IMR-90 (cell line): ENCODE measurements around the gene MTA2. TPM values are rescaled to one million over a fixed set of nuclear protein-coding genes. Genes with fewer than 3 reads are reported as not detected.

Experiments
- ATAC-seq: fragments of 200-7000 bp; cut with Tn5 transposase; 2 replicates; pipeline ENCODE4 v1.9.1; 2020; ENCODE audit warnings: low read depth, mild to moderate bottlenecking, moderate library complexity
- BruUV-seq: library from RNA; stranded (reverse); fragments of 400-500 nt; replicated peaks from 2 replicates; lab custom pipeline; 2021; lab: Mats Ljungman, UMichigan
- CTCF ChIA-PET: fragments of 300-600 bp; formaldehyde crosslinking; extraction: SDS; loops from one replicate; lab custom pipeline; 2021; ENCODE audit warnings: antibody characterized with exemption; lab: Yijun Ruan, JAX
- POLR2A ChIA-PET: fragments of 300-600 bp; sonication (Branson Sonifier 250); formaldehyde crosslinking; loops from one replicate; lab custom pipeline; 2022; ENCODE audit warnings: antibody characterized with exemption; ENCODE audit not compliant: unreplicated experiment; lab: Charles Lee
- DNase-seq: peaks from one replicate; pipeline ENCODE4 v3.0.0; 2013
- H2AFZ ChIP-seq: replicated peaks from 2 replicates; pipeline ENCODE3; 2013; ENCODE audit warnings: low read length, mild to moderate bottlenecking; ENCODE audit not compliant: poor library complexity
- H2AK5ac ChIP-seq: 2 replicates; pipeline ENCODE4 v1.6.1; 2013; ENCODE audit warnings: low read depth, low read length, inconsistent platforms
- H2AK9ac ChIP-seq: replicated peaks from 2 replicates; pipeline ENCODE3; 2013; ENCODE audit warnings: mild to moderate bottlenecking, low read depth, low read length, moderate library complexity; ENCODE audit not compliant: poor library complexity
- H2BK120ac ChIP-seq: 2 replicates; pipeline ENCODE4 v1.6.1; 2013; ENCODE audit warnings: low read depth, low read length, inconsistent platforms
- H2BK15ac ChIP-seq: 3 replicates; pipeline ENCODE4 v1.6.1; 2013; ENCODE audit warnings: low read depth, low read length, inconsistent platforms
- H2BK20ac ChIP-seq: 2 replicates; pipeline ENCODE4 v1.6.1; 2013; ENCODE audit warnings: low read depth, mild to moderate bottlenecking, inconsistent platforms, low read length, moderate library complexity
- H2BK5ac ChIP-seq: 2 replicates; pipeline ENCODE4 v1.6.1; 2013; ENCODE audit warnings: mild to moderate bottlenecking, low read depth, low read length, inconsistent platforms; ENCODE audit not compliant: poor library complexity, severe bottlenecking
- H3K14ac ChIP-seq: replicated peaks from 2 replicates; pipeline ENCODE4 v1.6.1; 2013; ENCODE audit warnings: low read depth, low read length, inconsistent platforms
- H3K18ac ChIP-seq: 2 replicates; pipeline ENCODE4 v1.6.1; 2013; ENCODE audit warnings: low read depth, low read length, control low read depth
- H3K23ac ChIP-seq: 2 replicates; pipeline ENCODE4 v1.6.1; 2013; ENCODE audit warnings: low read depth, low read length, inconsistent platforms
- H3K27ac ChIP-seq: 2 replicates; pipeline ENCODE4 v1.5.1; 2013; ENCODE audit warnings: mild to moderate bottlenecking, control low read depth, low read length; ENCODE audit not compliant: insufficient read depth
- H3K27me3 ChIP-seq: 2 replicates; pipeline ENCODE4 v1.6.1; 2013; ENCODE audit warnings: low read length; ENCODE audit not compliant: control insufficient read depth, insufficient read depth
- H3K36me3 ChIP-seq: 2 replicates; pipeline ENCODE4 v1.6.1; 2013; ENCODE audit warnings: low read length, mixed read lengths; ENCODE audit not compliant: control insufficient read depth, insufficient read depth
- H3K4ac ChIP-seq: 2 replicates; pipeline ENCODE4 v1.6.1; 2013; ENCODE audit warnings: low read depth, low read length, inconsistent platforms
- H3K4me1 ChIP-seq: 2 replicates; pipeline ENCODE4 v1.6.1; 2013; ENCODE audit warnings: low read length, mixed read lengths; ENCODE audit not compliant: control insufficient read depth, insufficient read depth
- H3K4me2 ChIP-seq: 2 replicates; pipeline ENCODE4 v1.6.1; 2013; ENCODE audit warnings: low read depth, mild to moderate bottlenecking, control low read depth, low read length, moderate library complexity
- H3K4me3 ChIP-seq: 2 replicates; pipeline ENCODE4 v1.5.1; 2013; ENCODE audit warnings: low read depth, mild to moderate bottlenecking, control low read depth, low read length, moderate library complexity; ENCODE audit not compliant: insufficient read depth
- H3K56ac ChIP-seq: 2 replicates; pipeline ENCODE4 v1.6.1; 2013; ENCODE audit warnings: low read length, inconsistent platforms; ENCODE audit not compliant: insufficient read depth; ENCODE audit errors: extremely low read depth
- H3K79me1 ChIP-seq, 2 experiments: 2 replicates each; pipeline ENCODE4 v1.6.1; 2013; ENCODE audit warnings: low read length in 2 of 2, inconsistent platforms in 1 of 2, low read depth in 1 of 2
- H3K9ac ChIP-seq: 2 replicates; pipeline ENCODE4 v1.6.1; 2013; ENCODE audit warnings: low read depth, low read length, control low read depth
- H3K9me1 ChIP-seq: 2 replicates; pipeline ENCODE4 v1.6.1; 2013; ENCODE audit warnings: low read length, inconsistent platforms; ENCODE audit not compliant: insufficient read depth
- H3K9me3 ChIP-seq: 2 replicates; pipeline ENCODE4 v1.6.1; 2013; ENCODE audit warnings: low read length; ENCODE audit not compliant: control insufficient read depth, insufficient read depth
- H4K20me1 ChIP-seq: 2 replicates; pipeline ENCODE4 v1.6.1; 2013; ENCODE audit warnings: low read length, inconsistent platforms; ENCODE audit not compliant: insufficient read depth
- H4K5ac ChIP-seq: 2 replicates; pipeline ENCODE4 v1.6.1; 2013; ENCODE audit warnings: mild to moderate bottlenecking, low read depth, low read length, control low read depth
- H4K8ac ChIP-seq, 2 experiments: 2 replicates each; pipeline ENCODE4 v1.6.1; 2013; ENCODE audit warnings: low read depth in 2 of 2, low read length in 2 of 2, control low read depth in 1 of 2, inconsistent platforms in 1 of 2
- H4K91ac ChIP-seq: 2 replicates; pipeline ENCODE4 v1.6.1; 2013; ENCODE audit warnings: low read depth, low read length, inconsistent platforms; ENCODE audit not compliant: insufficient read depth
- CEBPB ChIP-seq: IDR thresholded peaks from 2 replicates; pipeline ENCODE4 v1.6.1; 2012; ENCODE audit warnings: low read depth, low read length, improper control_type of control experiment
- CHD1 ChIP-seq: IDR thresholded peaks from 2 replicates; pipeline ENCODE4 v1.6.1; 2012; ENCODE audit warnings: low read depth, low read length, improper control_type of control experiment
- FOS ChIP-seq: fragments of 150-350 bp; IDR thresholded peaks from 2 replicates; pipeline ENCODE4 v1.6.1; 2016; ENCODE audit warnings: low read depth, low read length
- MAFK ChIP-seq: IDR thresholded peaks from 2 replicates; pipeline ENCODE4 v1.6.1; 2012; ENCODE audit warnings: low read depth, low read length, improper control_type of control experiment
- MAZ ChIP-seq: IDR thresholded peaks from 2 replicates; pipeline ENCODE4 v1.6.1; 2012; ENCODE audit warnings: low read depth, mild to moderate bottlenecking, low read length, improper control_type of control experiment, moderate library complexity, borderline replicate concordance
- MXI1 ChIP-seq: IDR thresholded peaks from 2 replicates; pipeline ENCODE4 v1.6.1; 2012; ENCODE audit warnings: low read depth, mild to moderate bottlenecking, low read length, moderate library complexity, borderline replicate concordance
- NFE2L2 ChIP-seq: fragments of 150-350 bp; IDR thresholded peaks from 2 replicates; pipeline ENCODE4 v1.6.1; 2016; ENCODE audit warnings: low read depth, mild to moderate bottlenecking, low read length
- RCOR1 ChIP-seq: IDR thresholded peaks from 2 replicates; pipeline ENCODE4 v1.6.1; 2012; ENCODE audit warnings: mild to moderate bottlenecking, low read length, improper control_type of control experiment; ENCODE audit not compliant: insufficient replicate concordance
- RFX5 ChIP-seq: IDR thresholded peaks from 2 replicates; pipeline ENCODE4 v1.8.0; 2012; ENCODE audit warnings: low read depth, mild to moderate bottlenecking, low read length, moderate library complexity
- WGBS, 2 experiments: methylation state at CpG; one replicate each; pipeline versions ENCODE4 v1.1.5 to v1.1.7; 2013; ENCODE audit warnings: missing lambda C conversion rate in 2 of 2; ENCODE audit not compliant: insufficient read length in 1 of 2; ENCODE audit errors: extremely low coverage in 2 of 2; 5-methylcytosine and 5-hydroxymethylcytosine counted together
- dilution Hi-C: fragments of 300-500 bp; cut with HindIII; formaldehyde crosslinking; loops from one replicate; pipeline ENCODE4 v1.14.3; 2018; ENCODE audit warnings: low sequenced_read_pairs; ENCODE audit not compliant: unreplicated experiment
- in situ Hi-C: fragments of 300-500 bp; cut with MboI; formaldehyde crosslinking; loops from 3 replicates; pipeline ENCODE4 v1.14.3; 2019; ENCODE audit warnings: low sequenced_read_pairs, inconsistent platforms, mixed read lengths
- intact Hi-C: fragments of 100-400 bp; cut with micrococcal nuclease; formaldehyde crosslinking; loops from 2 replicates; pipeline ENCODE4 v1.10.0; 2022
- polyA plus RNA-seq, 3 experiments: library from polyadenylated mRNA; depleted of rRNA; stranded (reverse); fragments of >200 nt; gene quantifications; 2 replicates each; pipeline ENCODE4 v1.2.3, GENCODE V29; 2012; ENCODE audit warnings: low replicate concordance in 1 of 3
- total RNA-seq: library from RNA; depleted of rRNA; stranded (reverse); fragments of >200 nt; gene quantifications from 2 replicates; pipeline ENCODE4 v1.2.3, GENCODE V29; 2012
- TF ChIP-seq, protein P1 (sequence below): conservative IDR thresholded peaks from 2 replicates; pipeline ENCODE4 v1.5.1; 2012; ENCODE audit warnings: mild to moderate bottlenecking, low read depth, low read length, improper control_type of control experiment
- TF ChIP-seq, protein P2 (sequence below): fragments of 150-350 bp; IDR thresholded peaks from 2 replicates; pipeline ENCODE4 v1.6.1; 2017; ENCODE audit warnings: mild to moderate bottlenecking, antibody characterized with exemption, low read length, low read depth
- TF ChIP-seq, protein P3 (sequence below): fragments of 150-350 bp; IDR thresholded peaks from 2 replicates; pipeline ENCODE4 v1.6.1; 2016; ENCODE audit warnings: low read depth, mild to moderate bottlenecking, low read length, moderate library complexity, borderline replicate concordance

Gene MTA2
- total and polyA plus RNA-seq, 2 of the 4 experiments (the other 2 are of a cell fraction), result 34.8 to 136 TPM

DNA sequence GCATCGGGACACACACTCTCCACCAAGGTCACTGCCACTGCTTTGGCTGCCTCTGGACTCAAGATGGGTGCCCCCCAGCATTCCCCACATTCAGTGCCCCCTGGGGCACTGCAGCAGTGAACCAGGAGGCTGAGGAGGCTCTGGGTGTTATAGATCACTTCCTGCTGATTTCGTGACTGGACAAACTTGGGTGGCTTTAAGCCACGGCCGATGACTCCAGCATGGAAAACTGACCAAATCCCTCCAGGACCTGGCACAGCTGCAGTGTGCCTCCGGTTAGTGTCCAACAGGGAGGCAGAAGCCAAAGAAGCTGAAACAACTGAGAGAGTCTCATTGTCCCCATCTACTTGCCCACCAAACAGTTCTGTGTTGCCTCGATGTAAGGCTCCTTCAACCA is 45.9 kb upstream of the MTA2 start:
- DNase-seq (no peak), ATAC-seq (no peak)
- Histone ChIP-seq H3K4me1 (peaks cover 8% of the 10 kb centered on the region), H2AFZ (no peak overlapping the region), H2BK20ac (no peak overlapping the region), H3K9ac (no peak overlapping the region), H3K18ac (no peak overlapping the region), H2BK120ac (no peak overlapping the region), H2AK5ac (no peak overlapping the region), H3K9me1 (peaks cover 7% of the 10 kb centered on the region; the same call in 1 of the 2 replicates), H2AK9ac (no peak overlapping the region), H4K20me1 (peaks cover 17% of the 10 kb centered on the region), H2BK5ac (no peak overlapping the region), H3K9me3 (no peaks in the 10 kb centered on the region), H3K27me3 (no peaks in the 10 kb centered on the region), H3K14ac (no peak overlapping the region), H4K91ac (no peak overlapping the region), H2BK15ac (no peak overlapping the region), H3K27ac (no peak overlapping the region), H3K23ac (no peak overlapping the region), H3K4ac (no peak overlapping the region), H3K36me3 (peaks cover 35% of the 10 kb centered on the region), H4K8ac (no peak overlapping the region), H3K4me3 (no peak overlapping the region), H4K5ac (no peak overlapping the region), H3K4me2 (no peak overlapping the region), H3K79me1 (peaks cover 6 to 59% of the 10 kb centered on the region in 2 experiments), H3K56ac (no peak overlapping the region)
- CTCF ChIA-PET, result no interaction called here
- in situ Hi-C loops (no loop called here), intact Hi-C loops (no loop called here), dilution Hi-C loops (no loop called here)
- no peak for TF ChIP-seq MXI1
- TF ChIP-seq, protein P1, sequence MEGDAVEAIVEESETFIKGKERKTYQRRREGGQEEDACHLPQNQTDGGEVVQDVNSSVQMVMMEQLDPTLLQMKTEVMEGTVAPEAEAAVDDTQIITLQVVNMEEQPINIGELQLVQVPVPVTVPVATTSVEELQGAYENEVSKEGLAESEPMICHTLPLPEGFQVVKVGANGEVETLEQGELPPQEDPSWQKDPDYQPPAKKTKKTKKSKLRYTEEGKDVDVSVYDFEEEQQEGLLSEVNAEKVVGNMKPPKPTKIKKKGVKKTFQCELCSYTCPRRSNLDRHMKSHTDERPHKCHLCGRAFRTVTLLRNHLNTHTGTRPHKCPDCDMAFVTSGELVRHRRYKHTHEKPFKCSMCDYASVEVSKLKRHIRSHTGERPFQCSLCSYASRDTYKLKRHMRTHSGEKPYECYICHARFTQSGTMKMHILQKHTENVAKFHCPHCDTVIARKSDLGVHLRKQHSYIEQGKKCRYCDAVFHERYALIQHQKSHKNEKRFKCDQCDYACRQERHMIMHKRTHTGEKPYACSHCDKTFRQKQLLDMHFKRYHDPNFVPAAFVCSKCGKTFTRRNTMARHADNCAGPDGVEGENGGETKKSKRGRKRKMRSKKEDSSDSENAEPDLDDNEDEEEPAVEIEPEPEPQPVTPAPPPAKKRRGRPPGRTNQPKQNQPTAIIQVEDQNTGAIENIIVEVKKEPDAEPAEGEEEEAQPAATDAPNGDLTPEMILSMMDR, result no peak
- TF ChIP-seq, protein P2, sequence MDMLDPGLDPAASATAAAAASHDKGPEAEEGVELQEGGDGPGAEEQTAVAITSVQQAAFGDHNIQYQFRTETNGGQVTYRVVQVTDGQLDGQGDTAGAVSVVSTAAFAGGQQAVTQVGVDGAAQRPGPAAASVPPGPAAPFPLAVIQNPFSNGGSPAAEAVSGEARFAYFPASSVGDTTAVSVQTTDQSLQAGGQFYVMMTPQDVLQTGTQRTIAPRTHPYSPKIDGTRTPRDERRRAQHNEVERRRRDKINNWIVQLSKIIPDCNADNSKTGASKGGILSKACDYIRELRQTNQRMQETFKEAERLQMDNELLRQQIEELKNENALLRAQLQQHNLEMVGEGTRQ, result no peak
- TF ChIP-seq MAZ, result no peak
- TF ChIP-seq CEBPB, result no peak
- no peak for TF ChIP-seq FOS
- no peak for TF ChIP-seq NFE2L2
- TF ChIP-seq CHD1, result no peak
- TF ChIP-seq, protein P3, sequence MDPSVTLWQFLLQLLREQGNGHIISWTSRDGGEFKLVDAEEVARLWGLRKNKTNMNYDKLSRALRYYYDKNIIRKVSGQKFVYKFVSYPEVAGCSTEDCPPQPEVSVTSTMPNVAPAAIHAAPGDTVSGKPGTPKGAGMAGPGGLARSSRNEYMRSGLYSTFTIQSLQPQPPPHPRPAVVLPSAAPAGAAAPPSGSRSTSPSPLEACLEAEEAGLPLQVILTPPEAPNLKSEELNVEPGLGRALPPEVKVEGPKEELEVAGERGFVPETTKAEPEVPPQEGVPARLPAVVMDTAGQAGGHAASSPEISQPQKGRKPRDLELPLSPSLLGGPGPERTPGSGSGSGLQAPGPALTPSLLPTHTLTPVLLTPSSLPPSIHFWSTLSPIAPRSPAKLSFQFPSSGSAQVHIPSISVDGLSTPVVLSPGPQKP, result no peak
- TF ChIP-seq RCOR1, result no peak
- no peak for TF ChIP-seq MAFK
- TF ChIP-seq RFX5, result no peak
- BruUV-seq, result no TSS peak
- WGBS, 2 experiments, result 100% methylated on average over 4 of the region's 6 CpGs; no CpG with 5 or more reads in 1 of the 2 experiments
- POLR2A ChIA-PET, result no interaction called here
